HG03159 (cell line): ENCODE data around the gene PIP5KL1.

ENCODE experiments used
- ATAC-seq: cut with Tn5 transposase; IDR thresholded peaks from one replicate; pipeline ENCODE4 v1.9.1; 2021; ENCODE audit warnings: mild to moderate bottlenecking, moderate library complexity; ENCODE audit not compliant: unreplicated experiment

Gene PIP5KL1, protein sequence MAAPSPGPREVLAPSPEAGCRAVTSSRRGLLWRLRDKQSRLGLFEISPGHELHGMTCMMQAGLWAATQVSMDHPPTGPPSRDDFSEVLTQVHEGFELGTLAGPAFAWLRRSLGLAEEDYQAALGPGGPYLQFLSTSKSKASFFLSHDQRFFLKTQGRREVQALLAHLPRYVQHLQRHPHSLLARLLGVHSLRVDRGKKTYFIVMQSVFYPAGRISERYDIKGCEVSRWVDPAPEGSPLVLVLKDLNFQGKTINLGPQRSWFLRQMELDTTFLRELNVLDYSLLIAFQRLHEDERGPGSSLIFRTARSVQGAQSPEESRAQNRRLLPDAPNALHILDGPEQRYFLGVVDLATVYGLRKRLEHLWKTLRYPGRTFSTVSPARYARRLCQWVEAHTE

DNA sequence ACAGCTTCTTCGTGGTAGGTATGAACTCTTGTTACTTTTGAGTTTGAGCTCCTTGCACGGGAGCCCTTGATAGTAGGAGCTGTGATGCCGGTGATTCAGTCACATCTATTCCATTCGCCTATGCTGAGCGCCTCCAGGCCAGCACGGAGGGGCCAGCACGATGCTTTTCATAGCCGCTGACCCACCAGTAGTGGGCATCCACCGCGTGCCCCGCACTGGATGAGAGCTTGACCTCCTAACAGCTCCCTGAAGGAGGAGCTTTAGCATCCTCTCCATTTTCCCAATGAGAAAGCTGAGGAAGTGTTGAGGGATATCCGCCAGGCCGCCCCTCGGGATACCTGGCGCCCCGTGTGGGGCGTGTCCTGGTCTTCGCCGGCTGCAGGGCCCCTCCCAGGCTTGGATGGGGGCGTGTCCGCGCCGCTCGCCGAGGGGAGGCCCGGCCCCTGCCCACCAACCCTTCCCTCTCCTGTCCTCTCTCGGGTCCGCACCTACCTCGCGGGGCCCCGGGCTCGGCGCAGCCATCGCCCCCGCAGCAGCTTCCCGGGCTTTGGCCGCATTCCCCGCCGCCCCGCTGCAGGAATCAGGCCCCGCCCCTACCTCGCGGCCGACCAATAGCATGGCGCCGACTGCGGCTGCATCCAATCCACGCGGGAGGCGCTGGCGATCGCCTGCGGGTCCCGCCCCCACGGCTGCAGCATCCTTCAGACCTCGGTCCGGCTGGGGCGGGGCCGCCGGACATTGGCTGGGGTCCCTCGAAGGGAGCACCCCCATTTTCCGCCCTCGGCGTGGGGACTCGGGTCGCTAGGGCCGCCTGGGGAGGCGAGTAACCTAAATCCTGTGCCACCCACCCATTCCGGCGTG, at the start of gene PIP5KL1:
Gene PIP5KL1 (minus strand): TSS at position 547 of the 861 bp plus-strand sequence. CDS start 25 bp downstream, at position 522.
- ATAC-seq = peak; percentile 78

DNA sequence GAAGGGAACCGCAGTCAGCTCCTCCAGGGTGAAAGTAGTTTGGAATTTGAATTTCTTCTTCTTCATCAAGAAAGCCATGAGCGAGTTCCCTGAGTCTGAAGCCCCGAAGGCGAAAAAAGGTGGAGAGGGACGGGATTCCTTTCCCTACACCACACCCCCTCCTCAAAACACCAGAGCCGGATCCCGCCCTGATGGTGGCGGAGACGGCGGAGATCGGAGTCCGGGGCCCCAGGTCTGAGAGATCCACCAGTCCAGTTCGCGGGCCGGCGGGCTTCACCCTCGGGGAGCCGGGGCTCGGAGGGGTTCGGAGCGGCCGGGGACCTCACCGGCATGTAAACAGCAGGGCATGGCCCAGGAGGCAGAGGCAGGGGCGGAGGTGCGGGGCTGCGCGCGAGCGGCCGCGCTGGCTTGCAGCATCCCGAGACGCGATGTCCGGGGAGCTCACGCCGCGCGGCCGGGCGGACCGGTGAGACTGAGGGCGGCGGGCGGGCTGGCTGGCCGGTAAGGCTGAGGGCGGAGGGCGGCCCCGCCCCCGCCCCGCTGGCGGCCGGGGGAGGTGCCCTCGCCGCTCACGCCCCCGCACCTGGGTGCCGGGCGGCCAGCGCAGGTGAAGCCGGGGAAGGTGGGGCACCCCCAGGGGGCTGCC, 49.6 kb upstream of the PIP5KL1 start:
- ATAC-seq = peak; percentile 23

DNA sequence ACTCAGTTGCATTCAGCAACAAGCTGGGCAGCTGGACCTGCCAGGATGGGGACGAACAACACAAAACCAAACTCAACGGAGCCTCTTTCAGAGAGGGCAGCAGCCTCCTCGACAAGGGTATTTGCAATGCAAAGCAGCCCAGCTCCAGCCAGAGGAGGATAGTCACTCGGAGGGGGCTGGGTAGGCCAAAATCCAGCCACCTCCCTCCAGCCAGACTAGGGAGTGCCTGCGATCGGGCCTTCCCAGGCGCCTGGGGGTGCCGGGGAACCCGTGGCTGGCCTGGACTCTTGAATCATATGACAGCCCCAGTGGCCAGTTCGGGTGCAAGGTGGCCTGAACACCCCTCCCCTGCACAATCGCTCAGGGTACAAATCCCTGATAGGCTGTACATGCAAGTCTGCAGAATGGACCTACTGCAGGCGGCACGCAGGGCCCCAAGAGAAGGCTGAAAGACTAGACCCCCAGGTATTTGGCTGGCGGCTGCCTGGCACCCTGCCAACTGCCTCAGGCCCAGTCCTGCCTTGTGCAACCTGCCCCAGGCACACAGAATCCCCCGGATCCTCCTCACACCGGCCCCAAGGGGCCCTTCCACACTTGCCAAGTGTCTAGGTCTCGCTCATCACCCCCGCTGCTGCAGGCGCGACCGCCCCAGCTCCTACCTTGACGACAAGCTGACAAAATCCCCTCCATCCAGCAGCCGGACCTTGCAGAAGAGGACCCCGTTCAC, 48.9 kb upstream of the PIP5KL1 start:
- no peak for ATAC-seq

DNA sequence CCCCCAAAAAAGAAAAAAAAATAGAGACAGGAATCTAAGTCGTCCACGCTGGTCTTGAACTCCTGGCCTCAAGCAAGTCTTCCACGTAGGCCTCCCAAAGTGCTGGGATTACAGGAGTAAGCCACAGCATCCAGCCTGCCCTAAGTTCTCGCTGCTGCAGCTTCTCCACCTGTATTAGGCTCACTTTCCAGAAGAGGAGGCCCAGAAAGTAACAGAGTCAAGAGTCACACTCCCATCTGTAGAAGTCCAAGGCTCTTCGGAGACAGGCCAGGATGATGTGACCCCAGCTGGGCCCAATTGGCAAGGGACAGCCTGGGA, 48.4 kb upstream of the PIP5KL1 start:
- no peak for ATAC-seq

DNA sequence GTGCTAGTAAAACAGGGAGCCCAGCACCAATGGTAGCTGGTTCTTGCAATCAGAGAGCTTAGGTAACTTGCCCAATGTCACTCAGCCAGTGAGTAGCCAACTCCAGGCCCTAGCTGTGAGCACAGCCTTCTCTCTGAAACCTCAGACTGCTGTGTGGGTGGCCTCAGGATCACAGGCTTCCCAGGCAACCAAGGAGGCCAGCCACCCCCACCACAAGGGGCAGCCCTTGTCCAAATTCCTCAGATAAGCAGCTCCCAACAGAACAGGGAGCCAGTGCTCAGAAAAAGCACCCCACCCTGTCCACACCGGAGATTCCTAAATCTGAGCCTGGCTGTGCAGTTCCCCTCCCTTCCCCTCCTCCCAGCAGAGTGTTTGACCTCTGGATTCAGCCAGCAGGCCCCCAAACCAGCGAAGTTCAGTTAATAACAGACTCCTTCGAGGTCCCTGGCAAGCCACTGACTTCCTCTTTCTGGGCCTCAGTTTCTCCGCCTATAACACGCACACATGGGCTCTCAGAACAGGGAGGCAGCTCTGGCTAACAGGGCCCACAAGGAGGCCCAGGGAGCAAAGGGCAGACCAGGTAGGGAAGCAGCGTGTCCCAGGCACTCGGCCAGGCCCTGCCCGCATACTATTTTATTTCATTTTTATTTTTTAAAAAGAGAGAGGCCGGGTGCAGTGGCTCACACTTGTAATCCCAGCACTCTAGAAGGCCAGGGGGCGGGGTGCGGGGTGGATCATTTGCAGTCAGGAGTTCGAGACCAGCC, 47.5 kb upstream of the PIP5KL1 start:
- ATAC-seq = no peak

DNA sequence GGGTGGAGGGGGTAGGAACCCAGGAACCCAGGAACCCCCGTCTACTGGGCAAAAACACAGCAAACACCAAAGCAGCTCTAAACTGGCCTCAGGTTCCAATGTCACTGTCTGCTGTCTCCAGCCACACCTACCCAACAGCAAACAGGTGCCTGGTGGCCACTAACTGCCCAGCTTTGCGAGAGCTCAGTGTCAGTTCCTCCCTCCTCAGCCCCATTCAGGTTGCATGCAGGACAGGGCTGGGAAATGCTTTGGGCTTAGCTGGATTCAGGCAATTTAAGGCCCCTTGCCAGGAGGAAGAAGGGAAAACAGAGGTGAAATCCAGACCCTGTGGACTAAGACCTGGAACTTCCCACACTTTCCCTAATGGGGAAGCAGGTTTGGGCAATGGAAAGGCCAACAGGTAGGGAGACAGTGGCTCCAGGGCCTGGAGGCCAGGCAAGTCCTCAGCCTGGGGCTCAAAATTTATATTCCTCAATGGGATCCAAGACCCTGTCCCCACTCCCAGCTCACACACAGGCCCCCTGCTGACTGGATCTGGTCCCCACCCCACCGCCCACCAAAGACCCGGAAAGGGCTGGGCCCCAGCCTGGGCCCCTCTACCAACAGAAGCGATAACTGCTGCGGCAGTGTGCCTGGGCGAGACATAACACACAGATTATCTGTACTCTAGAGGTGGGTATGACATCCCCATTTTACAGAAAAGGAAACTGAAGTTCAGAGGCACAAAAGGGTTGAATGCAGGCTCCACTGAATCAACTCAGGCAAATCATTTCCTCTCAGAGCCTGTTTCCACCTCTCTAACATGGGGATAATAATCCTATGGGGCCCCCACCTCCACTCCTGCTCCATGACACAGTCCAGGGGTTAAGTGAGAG, 46.7 kb upstream of the PIP5KL1 start:
- ATAC-seq = no peak

DNA sequence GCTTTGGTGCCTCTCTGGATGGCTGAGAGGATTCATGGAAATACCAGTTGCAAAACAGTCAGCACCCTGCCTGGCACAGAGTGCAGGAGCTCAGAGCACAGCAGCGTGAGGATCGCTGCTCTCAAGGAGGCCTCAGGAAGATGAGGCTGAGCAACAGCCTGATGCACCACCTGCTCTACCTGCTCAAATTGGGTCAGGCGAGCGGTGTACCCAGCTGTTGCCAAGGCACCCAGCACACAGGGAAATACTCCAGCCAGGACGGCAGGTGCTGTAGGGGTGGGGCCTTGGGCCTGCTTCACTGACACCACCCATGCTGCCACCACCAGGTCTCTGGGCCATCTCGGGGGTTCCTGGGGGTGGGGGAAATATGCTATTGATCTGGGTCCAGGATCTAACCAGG, 45.9 kb upstream of the PIP5KL1 start:
- no peak for ATAC-seq

DNA sequence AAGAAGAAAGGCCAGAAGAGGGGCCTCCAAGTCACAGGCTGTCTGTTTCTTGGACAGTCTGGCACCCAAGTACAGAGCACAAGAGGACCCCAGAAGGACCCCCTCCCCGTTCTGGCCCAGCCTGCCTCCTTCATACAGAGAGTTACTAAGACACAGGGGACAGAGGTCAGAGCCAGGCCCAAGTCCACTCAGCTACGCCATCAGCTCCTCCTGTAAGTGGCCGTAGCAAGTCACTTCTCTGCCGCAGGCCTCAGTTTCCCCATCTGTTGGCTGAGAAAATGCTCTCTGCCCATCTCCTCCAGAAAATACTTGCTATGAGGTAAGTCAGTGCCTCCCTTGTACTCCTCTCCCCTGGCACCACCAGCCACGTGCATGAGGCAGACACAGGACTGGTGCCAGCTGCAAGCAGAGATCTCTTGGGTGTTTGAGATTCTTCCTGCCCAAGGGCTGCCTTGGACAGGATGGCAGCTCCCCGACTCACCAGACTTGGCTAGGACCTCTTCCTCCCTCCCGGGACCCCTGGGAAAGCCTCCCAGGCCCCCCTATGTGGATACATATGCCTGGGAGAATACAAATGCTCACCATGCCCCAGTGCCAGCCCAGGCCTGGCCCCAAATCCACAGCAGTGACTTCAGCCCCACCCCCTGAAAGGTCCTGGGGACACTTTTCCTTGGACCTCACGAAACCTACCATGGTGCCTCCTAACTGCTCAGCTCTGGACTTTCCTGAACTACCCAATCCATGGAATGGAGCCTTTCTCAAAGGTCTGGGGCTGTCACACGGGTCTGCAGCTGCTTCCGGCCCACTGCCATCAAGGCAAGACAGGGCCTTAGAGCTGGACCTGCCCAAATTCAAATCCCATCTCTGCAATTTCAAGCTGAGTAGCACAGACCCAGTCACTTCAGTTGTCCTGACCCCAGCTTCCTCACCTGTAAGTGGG, 45.1 kb upstream of the PIP5KL1 start:
- no peak for ATAC-seq

DNA sequence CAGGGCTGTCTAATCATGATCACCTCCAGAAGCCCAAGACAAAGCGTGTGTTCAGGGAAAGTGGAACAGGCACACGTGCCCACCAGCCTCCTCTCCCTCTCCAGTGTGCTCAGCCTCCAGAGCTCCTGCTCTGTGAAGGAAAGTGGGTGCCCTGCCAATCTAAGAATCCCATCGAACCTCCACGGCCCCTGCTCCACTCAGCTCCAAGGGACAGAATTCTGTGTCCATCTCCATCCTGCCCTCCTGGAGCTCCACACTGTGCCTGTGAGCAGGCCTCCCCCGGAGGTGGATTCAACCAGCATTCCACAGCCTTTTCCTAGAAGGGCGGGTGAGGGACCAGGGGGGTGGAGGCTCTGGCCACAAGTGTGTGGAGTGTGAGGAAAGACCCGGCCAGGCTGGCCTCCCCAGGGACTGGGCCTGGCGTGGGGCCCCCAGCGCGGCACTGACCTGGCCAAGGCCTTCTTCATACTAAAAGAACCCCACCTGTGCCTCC, 44.2 kb upstream of the PIP5KL1 start:
- ATAC-seq = no peak

DNA sequence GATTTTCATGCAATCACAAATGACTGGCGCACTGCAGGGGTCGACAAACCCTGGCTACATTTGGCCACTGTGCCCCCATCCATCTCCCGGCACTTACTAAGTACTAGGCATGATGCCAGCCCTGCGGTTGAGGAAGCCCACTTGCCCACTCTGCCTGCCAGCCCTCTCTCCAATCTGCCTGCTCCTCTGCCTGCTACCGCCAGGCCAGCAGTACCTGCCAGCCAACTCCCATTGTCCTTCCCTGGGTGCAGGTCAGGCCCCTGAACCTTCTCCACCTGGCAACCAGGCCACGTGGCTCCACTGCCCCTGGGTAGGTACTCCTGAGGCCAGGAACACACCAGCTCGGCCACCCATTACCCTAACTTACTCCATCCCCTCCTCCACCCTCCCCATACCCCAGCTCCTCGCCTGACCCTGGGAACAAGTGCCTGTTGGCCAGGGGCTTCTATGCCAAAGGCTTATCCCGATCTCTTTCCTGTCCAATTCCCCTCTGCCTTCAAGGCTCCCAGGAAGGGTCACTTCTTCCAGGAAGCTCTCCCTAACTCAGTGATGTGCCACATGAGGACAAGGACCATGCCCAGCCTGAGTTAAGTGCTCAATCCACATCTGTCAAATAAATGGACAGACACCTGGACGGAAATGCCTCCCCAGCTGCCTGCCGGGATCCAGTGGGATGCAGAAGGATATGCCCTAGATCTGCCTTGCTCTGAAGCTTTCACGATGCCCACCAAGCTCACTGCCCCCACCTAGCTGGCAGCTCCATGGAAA, 43.6 kb upstream of the PIP5KL1 start:
- no peak for ATAC-seq

DNA sequence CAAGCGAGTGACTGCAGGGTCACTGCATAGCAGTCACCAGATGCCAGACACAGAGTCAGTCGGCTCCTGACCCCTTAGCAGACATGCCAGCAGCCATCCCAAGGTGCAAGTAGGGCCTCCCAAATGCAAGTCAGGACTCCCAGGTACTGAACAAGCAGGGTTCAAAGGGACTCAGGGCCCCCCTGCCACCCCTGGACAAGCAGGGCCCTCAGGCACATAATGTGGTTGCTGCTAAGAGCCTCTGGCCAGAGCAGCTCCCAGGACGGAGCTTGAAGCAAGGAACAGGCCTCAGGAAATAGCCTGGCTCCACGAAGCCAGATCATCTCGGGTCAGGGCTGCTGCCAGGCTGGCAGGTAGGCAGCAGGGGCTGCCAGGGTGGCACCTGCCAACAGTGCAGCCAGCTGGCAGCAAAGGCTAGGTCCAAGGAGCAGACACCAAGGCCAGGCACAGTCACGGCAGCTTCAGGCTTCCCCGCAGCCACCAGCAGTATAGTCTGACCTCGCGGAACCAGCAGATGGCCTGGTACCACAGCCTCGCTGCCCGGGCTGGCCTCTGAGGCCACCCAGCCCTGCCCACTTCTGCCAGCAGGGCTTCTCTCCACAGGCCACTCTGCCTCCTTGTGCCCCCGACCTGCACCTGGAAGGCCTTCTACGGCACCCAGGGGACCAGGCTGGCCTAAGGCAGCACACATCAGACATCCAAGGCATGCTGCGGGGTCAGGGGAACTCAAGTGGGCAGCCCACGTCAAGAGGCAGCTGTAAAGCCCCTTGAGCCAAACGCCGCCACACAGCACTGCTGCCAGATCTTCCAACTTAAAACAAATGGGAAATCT, 42.8 kb upstream of the PIP5KL1 start:
- ATAC-seq = no peak

DNA sequence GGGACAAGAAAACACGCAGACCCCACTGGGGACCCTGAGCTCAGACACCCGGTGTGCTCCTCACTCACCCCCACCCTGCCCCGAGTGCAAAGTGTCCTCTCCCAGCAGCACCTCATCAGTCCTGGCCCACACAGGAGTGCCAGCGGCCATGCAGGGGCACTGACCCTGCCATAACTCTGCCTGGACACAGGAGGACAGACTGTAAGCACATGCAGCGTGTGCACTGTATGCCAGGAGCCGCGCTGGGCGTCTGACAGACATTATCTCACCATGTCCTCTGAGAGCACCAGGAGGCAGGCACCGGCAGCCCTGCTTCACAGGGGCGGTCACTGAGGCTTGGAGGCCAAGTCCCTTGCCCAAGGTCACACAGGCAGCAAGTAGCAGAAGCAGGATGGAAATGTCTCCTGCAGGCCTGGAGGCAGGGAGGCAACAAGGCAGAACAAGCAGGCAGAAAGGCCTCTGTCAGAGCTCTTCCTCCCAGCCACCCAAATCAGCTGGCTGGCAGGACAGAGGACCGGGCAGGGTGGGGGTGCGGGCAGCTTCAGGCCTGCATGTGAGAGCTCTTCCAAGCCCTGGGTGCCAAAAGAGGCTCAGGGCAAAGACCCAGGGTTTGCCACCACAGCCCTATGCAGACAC, 41.8 kb upstream of the PIP5KL1 start:
- no peak for ATAC-seq

DNA sequence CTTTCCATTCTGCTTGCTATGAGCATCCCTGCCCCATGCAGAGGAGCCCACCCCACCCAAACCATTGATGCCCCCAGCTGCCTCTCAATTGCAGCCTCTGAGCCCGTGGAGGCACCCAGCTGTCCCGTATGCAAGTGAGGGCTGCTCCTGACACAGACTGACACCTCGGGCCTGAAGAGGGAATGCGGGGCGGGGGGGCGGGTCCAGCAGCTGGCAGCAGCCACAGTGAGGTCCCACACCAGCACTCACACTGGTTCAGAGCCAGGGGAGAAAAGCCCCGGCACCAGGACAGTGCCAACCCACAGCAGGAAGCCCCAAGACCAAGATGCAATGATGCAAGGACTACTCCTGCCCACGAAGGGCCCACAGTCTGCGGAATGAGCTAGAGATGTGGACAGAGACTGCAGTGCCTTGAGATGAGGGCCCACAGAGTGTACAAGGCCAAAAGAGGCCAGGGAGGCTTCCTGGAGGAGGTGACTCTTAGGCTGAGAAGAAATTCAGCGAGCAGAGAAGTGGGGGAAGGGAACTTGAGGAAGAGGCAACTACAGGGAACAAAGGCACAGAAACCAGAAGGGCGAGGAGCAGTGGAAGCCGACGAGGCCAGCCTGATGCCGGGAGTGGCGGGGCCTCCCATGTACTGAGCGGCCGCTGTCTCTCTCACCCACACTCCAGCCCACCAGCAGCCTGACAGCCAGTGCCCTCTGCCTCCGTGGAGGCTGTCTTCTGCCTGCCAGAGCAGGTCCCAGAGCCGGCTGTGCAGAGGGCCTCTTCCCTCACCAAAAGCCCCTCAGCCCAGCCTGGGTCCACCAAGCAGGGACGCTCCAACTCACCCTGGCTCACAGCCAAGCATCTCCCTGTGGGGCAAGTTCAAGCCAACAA, 41.0 kb upstream of the PIP5KL1 start:
- ATAC-seq = no peak

DNA sequence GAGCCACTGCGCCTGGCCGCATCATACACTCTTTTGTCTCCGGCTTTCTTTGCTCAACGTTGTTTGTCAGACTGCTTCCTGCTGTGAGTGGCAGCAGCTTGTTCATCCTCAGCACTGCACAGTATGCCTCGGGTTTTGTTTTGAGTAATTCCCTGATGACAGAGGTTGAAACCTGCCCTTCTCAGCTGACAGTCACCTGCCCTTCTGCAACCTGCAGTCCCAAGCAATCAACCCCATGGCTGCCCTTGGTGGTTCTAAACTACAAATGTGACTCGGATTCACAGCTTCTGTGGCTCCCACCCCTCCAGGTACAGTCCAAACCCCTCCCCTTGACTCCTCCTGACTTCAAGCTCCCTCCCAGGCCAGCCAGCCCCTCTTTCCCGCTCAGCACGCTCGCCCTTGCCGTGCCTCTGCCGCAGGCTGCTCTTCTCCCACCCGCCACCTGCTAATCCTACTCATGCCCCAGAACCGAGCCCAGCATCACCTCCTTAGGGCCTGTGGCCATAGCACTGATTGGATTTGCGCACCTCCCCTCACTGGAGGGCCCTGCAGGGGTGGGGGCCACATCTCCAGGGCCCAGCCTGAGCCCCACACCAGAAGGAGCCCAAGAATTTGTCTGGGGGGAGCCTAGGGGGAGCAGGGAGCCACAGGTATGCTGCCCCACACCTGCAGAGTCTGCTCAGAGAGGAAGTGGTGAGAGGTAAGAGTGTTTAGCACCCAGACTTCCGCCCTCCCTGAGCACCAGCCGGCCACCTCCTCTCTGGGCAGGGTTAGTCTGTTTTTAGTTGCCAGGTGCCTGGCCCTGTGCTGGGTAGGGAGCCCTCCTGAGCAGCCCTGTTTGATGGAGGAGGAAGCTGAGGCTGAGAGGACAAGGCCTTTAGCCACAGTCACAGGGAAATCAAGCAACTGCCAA, 40.1 kb upstream of the PIP5KL1 start:
- ATAC-seq = peak; percentile 61
